HG03135 (cell line): Measurements from ENCODE around the gene TGM2.
A peak's percentile ranks its signal among the peaks of the same experiment; 100 is the strongest.

Source experiments
- ATAC-seq: cut with Tn5 transposase; IDR thresholded peaks from one replicate; pipeline ENCODE4 v1.9.1; 2021; ENCODE audit warnings: mild to moderate bottlenecking, moderate library complexity; ENCODE audit not compliant: unreplicated experiment

Gene TGM2

GRCh38 chr20:38162878-38163875 is 1.9 kb downstream of the TGM2 start:
- no peak for ATAC-seq

GRCh38 chr20:38162149-38162548 is 2.9 kb downstream of the TGM2 start:
- ATAC-seq = no peak

DNA sequence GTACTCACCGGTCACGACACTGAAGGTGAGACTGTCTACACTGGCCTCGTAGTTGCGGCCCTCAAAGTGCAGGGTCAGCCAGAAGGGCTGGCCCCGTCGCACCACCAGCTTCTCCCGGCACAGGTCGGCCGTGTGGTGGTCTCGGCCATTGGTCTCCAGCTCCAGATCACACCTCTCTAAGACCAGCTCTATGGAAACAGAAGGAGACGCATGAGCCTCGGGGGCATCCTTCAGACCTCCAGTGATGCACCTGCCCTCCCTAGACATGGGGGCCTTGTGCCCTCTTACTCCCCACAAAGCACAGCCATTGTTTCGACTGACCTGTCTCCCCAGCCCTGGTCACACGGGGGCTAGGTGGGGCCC is 3.7 kb downstream of the TGM2 start:
- ATAC-seq = no peak

DNA sequence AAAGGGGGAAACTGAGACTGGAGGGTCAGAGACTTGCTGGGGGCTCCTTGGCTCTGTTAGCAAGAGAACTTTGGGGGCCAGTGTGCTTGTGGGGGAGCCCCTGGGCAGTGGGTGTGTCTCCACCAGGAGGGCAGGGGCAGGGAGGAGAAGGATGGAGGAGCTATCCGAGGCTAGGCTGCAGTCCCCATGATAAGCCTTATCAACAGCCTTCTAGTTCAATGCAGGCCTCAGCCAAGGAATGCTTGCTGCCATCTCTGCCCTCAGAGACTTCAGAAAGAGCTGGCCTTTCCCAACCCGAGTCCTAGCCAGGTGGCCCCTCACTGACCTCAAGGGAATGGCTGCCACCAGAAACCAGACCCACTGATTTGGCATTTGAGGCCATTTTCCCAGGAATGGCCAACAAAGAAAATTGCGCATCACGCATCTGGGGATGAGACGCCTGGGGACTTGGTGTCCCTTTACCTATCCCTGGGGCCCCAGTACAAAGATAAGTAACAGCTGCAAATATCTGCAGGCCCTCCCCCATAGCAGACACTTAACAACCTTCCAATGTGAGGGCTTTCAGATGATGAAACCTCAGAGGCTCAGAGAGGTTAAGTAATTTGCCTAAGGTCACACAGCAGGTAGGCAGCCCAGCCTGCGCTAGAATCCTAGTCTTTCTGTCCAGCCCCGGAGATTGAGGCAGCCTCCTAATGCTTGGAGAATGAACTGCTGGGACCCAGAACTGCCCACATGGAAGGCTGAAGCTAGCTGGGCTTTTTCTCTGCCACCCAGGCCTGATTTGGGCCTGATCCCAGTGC is 4.9 kb downstream of the TGM2 start:
- ATAC-seq = no peak

DNA sequence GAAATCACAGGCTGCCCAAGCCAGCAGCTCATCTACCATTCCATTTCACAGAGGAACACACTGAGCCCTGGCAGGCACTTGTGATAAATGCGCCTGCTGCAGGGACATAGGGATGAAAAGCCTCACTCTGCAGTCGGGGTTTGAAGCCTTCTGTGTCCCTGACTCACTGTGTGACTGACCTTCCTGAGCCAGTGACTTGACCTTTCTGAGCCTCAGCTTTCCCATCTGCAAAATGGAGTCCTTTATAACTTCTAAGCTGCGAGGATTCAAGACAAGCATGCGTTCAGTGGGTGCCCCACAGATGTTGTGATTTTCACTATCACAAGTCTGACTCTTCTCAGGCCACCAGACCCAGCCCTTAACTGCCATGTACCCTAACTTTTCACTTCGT is 5.5 kb downstream of the TGM2 start:
- ATAC-seq = no peak

- no peak for ATAC-seq
Observed at GRCh38 chr20:38158701-38159351, 6.2 kb downstream of the TGM2 start.

DNA sequence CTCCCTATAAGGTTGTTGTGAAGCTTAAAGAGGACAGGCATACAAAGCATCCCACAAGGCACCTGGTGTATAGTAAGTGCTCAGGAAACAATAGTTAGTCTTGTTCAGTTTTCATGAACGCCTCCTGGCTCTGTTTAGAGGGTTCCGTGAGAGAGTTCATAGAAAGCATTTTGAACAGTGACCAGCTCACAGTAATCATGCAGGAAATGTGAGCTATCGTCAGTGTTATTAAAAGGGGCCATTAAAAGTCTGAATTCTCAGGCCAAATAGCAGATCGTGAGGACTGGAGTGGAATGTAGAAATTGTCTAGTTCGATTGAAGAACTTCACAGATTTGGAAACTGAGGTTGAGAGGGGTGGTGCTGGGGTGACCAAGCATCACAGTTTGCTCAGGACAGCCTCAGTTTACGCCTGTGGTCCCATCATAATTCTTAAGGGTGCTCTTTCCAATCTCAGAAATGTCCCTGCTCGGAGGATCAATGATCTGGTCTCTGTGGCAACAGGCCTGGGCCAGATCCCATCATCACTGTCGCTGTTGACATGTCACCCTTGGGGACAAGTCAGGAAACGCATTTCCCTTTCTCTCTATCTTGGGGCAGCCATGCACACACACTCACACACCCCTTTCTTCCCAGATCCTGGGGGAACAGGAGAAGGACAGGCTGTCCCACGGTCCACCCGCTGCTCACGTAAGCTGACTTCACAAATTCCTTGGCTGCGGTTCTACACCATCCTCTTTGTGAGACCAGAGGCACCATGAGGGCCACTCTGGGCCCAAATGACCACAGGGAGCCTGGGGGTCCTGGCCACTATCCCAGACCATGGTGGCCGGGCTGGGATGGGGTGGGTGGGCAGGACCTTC is 7.2 kb downstream of the TGM2 start:
- ATAC-seq = no peak

DNA sequence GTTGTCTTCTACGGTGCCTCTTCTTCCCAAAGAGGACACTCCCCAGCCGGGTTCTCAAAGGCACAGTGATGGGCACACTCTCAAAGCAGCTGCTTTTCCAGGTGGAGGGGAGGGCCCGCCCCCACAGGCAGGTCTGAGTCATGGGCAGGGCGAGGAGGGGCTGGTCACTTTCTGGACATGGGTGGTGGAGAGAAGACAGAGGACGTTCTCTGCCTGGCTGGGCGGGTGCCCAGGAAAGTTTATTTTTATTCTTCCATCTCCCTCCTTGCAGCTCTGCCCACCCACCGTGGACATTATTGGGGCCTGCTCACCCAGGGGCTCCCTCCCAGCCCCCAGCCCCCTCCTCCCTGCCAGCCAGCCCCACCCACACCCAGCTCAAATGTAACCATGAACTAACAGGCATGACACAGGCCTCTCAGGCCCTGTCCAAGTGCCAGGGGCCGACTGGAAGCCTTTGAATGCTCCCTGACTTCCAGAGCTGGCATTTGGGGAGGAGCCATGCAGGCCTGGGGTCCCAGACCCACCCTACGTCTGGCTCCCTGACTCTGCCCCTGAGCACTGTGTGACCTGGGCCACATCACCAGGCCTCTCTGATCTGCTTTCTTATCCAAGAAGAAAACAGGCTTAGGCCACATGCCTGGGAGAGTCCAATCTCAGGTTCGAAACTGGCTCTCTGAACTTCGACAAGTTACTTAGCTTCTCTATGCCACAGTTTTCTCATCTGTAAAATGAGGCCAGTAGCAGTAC is 8.0 kb downstream of the TGM2 start:
- no peak for ATAC-seq

GRCh38 chr20:38156280-38156679 is 8.8 kb downstream of the TGM2 start:
- no peak for ATAC-seq

GRCh38 chr20:38155811-38156210 is 9.3 kb downstream of the TGM2 start:
- ATAC-seq = no peak

- ATAC-seq = no peak
Observed at GRCh38 chr20:38153401-38153800, 11.7 kb downstream of the TGM2 start.

GRCh38 chr20:38152621-38153221 is 12.3 kb downstream of the TGM2 start:
- ATAC-seq = peak; percentile 52

GRCh38 chr20:38152175-38152620 is 12.9 kb downstream of the TGM2 start:
- peak; percentile 71 for ATAC-seq

DNA sequence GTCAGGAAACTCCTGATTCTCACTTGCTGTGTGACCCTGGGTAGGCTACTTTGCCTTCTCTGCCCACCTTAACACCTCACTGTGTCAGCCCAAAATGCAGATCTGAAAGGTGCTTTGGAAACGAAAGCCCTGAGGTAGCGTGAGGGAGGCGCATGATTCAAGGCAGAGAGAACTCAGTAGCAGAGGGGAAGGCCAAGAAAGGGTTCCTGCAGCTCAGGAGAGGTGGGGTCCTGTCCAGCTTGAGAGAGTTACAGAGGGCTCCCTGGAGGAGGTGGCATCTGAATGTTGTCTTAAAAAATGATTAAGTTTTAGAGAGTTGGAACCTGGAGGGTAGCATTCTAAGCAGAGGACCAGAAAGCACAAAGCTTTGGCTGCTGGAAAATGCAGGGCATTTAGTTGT is 13.6 kb downstream of the TGM2 start:
- ATAC-seq = no peak

- ATAC-seq = no peak
Observed at GRCh38 chr20:38150335-38151170, 14.5 kb downstream of the TGM2 start.

DNA sequence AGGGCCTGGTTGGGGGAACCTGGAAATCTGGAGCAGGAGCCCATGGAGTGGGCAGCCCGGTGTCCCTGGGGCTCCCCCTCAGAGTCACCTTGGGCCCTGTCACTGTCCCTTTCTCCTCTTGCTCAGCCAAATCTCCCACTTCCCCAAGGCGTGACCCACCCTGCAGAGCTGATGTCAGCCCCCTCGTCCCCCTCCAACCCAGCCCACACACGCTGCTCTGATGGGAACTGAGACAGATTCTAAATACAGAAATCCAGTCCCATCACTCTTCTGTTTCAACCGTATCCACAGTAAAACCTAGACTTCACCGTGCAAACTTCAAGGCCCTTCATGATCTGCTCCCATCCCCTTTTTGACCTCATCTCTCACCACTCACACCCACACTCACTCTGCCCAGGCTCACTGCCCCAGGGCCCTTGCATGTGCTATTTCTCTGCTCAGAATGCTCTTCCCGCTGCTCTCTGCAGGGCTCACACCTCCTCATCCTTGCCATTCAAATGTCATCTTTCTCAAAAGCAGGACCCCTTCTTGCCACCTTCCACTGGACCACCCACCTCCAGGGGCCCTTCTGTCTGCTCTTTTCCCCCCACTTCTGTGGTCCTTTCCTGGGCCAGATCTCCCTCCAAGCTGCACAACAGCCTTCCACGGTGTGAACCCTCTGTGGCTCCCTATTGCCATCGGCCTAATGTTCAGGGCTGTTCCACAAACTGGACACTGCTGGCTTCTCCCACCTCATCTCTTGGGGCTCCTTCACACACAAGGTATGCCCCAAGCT is 16.6 kb downstream of the TGM2 start:
- no peak for ATAC-seq

GRCh38 chr20:38147751-38148150 is 17.3 kb downstream of the TGM2 start:
- ATAC-seq = no peak

DNA sequence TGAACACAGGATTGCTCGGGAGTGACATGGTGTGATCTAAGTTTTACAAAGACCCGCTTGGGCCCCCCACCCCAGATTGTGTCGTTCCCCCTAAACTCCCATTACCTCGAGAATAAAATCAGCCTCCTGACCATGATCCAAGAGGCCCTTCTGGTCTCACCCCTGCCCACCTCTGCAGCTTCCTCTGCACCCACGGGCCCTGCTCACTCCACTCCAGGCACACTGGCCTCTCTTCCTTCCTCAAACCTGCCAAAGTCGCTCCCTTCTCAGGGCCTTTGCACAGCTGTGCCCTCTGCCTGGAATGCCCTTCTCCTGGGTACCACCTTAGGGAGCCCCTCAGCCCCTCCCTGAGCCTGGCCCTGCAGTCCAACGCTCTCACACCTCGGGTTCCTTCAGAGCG is 17.9 kb downstream of the TGM2 start:
- ATAC-seq = no peak
